Left ventricle myocardium inferior (tissue), 1 donor: ENCODE results near the gene CREB5. TPM values are rescaled to one million over a fixed set of nuclear protein-coding genes. Genes with fewer than 3 reads are reported as not detected.

ENCODE experiments used
- DNase-seq: peaks from one replicate; pipeline ENCODE4 v3.0.0-alpha.2; 2020
- H3K27ac ChIP-seq: fragments of 200-600 bp; replicated peaks from 2 replicates; pipeline ENCODE4 v1.8.0; 2021
- H3K27me3 ChIP-seq: fragments of 200-600 bp; 2 replicates; pipeline ENCODE4 v1.8.0; 2021; ENCODE audit warnings: low read depth
- H3K36me3 ChIP-seq: fragments of 200-600 bp; 2 replicates; pipeline ENCODE4 v1.8.0; 2021
- H3K4me1 ChIP-seq: fragments of 200-600 bp; 2 replicates; pipeline ENCODE4 v1.8.0; 2021
- H3K4me3 ChIP-seq: fragments of 200-600 bp; 2 replicates; pipeline ENCODE4 v1.8.0; 2021; ENCODE audit warnings: mild to moderate bottlenecking, moderate library complexity
- H3K9me3 ChIP-seq: fragments of 200-600 bp; replicated peaks from 2 replicates; pipeline ENCODE4 v1.8.0; 2021
- CTCF ChIP-seq: fragments of 200-600 bp; IDR thresholded peaks from 2 replicates; pipeline ENCODE4 v1.8.0; 2021; ENCODE audit warnings: antibody characterized with exemption, mild to moderate bottlenecking, borderline replicate concordance
- intact Hi-C: fragments of 100-400 bp; cut with micrococcal nuclease; formaldehyde crosslinking; loops from one replicate; pipeline ENCODE4 v1.11.0; 2022
- total RNA-seq: library from RNA; stranded (reverse); fragmentation: NEBNext Ultra II Directional; extraction: Animal tissue kit (Norgen Biotek cat#: 25700); gene quantifications from one replicate; pipeline ENCODE4 v1.2.1, GENCODE V29; 2021
- donor health status: DM: no; HTN: yes; CAD: no; lungs with severe emphysema.

The CREB5 gene
- total RNA-seq, 1 donor from 2014 or later: 9.8 TPM

- Histone ChIP-seq H3K36me3 (no peaks in the 10 kb centered on the region), H3K27ac (no peak overlapping the region), H3K27me3 (peaks cover 20% of the 10 kb centered on the region), H3K9me3 (no peaks in the 10 kb centered on the region), H3K4me3 (no peak overlapping the region), H3K4me1 (no peaks in the 10 kb centered on the region)
- no peak for DNase-seq
- no peak for TF ChIP-seq CTCF
- intact Hi-C loops: no loop called here
Measured at GRCh38 chr7:28862595-28863272, 450.4 kb downstream of the CREB5 start.

- DNase-seq: no peak
Measured at GRCh38 chr7:28865601-28866144, 453.4 kb downstream of the CREB5 start.

DNA sequence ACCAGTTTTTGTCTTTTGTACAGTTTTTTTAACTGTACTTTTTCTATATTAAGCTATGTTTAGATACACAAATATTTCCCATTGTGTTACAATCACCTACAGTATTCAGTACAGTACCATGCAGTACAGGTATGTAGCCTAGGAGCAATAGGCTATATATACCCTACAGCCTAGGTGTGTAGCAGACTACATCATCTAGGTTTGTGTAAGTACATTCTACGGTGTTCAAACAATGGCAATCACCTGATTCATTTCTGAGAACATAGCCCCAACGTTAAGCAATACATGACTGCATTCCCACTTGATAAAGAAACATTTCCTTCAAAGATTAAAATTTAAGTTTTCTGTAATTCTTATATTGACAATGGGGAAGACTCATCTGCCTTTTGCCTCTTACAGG, 456.4 kb downstream of the CREB5 start:
- H3K4me1 ChIP-seq: no peaks in the 10 kb centered on the region
- no peaks in the 10 kb centered on the region for H3K36me3 ChIP-seq
- H3K27ac ChIP-seq: no peak overlapping the region
- peaks cover 7% of the 10 kb centered on the region for H3K27me3 ChIP-seq
- H3K9me3 ChIP-seq: no peaks in the 10 kb centered on the region
- TF ChIP-seq CTCF: no peak
- no peak overlapping the region for H3K4me3 ChIP-seq
- intact Hi-C loops: no loop called here
- DNase-seq: no peak

More at GRCh38 chr7:28865601-28866144, 453.4 kb downstream of the CREB5 start:
- H3K36me3 ChIP-seq: no peaks in the 10 kb centered on the region
- H3K27ac ChIP-seq: no peak overlapping the region
- TF ChIP-seq CTCF: no peak
- peaks cover 7% of the 10 kb centered on the region for H3K27me3 ChIP-seq
- intact Hi-C loops: no loop called here
- no peaks in the 10 kb centered on the region for H3K4me1 ChIP-seq
- no peak overlapping the region for H3K4me3 ChIP-seq
- H3K9me3 ChIP-seq: no peaks in the 10 kb centered on the region

- Histone ChIP-seq H3K27me3 (peaks cover 6% of the 10 kb centered on the region), H3K9me3 (no peaks in the 10 kb centered on the region), H3K4me1 (no peaks in the 10 kb centered on the region), H3K4me3 (no peak overlapping the region), H3K36me3 (no peaks in the 10 kb centered on the region), H3K27ac (no peak overlapping the region)
- intact Hi-C loops: no loop called here
- DNase-seq: no peak
- no peak for TF ChIP-seq CTCF
Measured at GRCh38 chr7:28871077-28871476, 458.8 kb downstream of the CREB5 start.

GRCh38 chr7:28871631-28872030, 459.3 kb downstream of the CREB5 start:
- DNase-seq: no peak
- H3K36me3 ChIP-seq: no peaks in the 10 kb centered on the region
- H3K4me1 ChIP-seq: no peaks in the 10 kb centered on the region
- H3K4me3 ChIP-seq: no peak overlapping the region
- TF ChIP-seq CTCF: no peak
- peaks cover under 1% of the 10 kb centered on the region for H3K27me3 ChIP-seq
- H3K9me3 ChIP-seq: no peaks in the 10 kb centered on the region
- intact Hi-C loops: no loop called here
- no peak overlapping the region for H3K27ac ChIP-seq
